MG63 (cell line): ENCODE results near the gene SLC25A26. TPM values are rescaled to one million over a fixed set of nuclear protein-coding genes. Genes with fewer than 3 reads are reported as not detected.
"Not testable (repeated sequence)": the region's sequence is repeated elsewhere in the genome, so short reads cannot be mapped to it uniquely, and the experiment has no call there.

Source experiments
- DNase-seq: peaks from one replicate; pipeline ENCODE4 v3.0.0-alpha.2; 2020
- H3K27me3 ChIP-seq: fragments of 250-450 bp; sonication (Bioruptor Pico); 2 replicates; pipeline ENCODE4 v1.5.1; 2020; ENCODE audit warnings: mild to moderate bottlenecking, moderate library complexity
- H3K36me3 ChIP-seq: fragments of 250-450 bp; sonication (Bioruptor Pico); 2 replicates; pipeline ENCODE4 v1.5.1; 2020; ENCODE audit warnings: mild to moderate bottlenecking, moderate library complexity
- H3K4me3 ChIP-seq: fragments of 250-450 bp; sonication (Bioruptor Pico); 2 replicates; pipeline ENCODE4 v1.5.1; 2020; ENCODE audit warnings: mild to moderate bottlenecking, moderate library complexity
- H3K9me3 ChIP-seq: fragments of 250-450 bp; sonication (Bioruptor Pico); 2 replicates; pipeline ENCODE4 v1.5.1; 2020; ENCODE audit warnings: mild to moderate bottlenecking, moderate library complexity
- total RNA-seq: library from RNA; depleted of rRNA; stranded (reverse); fragments of >200 nt; shearing (Covaris generic); gene quantifications from 2 replicates; pipeline ENCODE4 v1.2.3, GENCODE V29; 2014; ENCODE audit warnings: low replicate concordance

The SLC25A26 gene
- total RNA-seq, 1 experiment from 2014 or later: 16.9 TPM

DNA sequence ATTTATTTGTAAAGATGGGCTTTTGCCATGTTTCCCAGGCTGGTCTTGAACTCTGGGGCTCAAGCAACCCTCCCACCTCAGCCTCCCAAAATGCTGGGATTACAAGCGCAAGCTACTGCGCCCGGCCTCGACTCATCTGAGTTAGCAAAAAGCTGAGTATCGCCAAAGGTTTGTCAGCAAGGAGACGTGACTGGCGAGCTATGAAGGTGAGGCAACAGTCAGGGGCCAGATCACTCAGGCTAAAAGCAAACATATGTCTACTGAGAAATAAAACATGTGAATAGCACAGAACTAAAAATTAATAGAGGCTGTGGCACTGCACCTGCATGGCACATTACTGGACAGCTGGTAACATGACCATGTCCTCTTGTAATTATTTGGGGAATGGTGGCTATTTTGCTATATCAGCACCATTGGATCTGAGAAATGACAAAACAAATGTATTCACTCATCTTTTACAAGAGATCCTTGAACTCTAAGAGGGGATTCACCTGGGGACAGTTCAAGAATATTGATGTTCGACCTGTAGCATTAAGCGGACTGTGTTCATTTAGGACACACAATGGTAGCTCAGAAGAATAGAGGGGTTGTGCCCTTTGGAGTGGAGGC, 10.0 kb upstream of the SLC25A26 start:
- Histone ChIP-seq H3K36me3 (no peaks in the 10 kb centered on the region), H3K9me3 (no peaks in the 10 kb centered on the region), H3K27me3 (no peaks in the 10 kb centered on the region), H3K4me3 (no peak overlapping the region)
- DNase-seq: no peak

GRCh38 chr3:66211779-66212178, 9.0 kb upstream of the SLC25A26 start:
- Histone ChIP-seq H3K36me3 (no peaks in the 10 kb centered on the region), H3K27me3 (no peaks in the 10 kb centered on the region), H3K9me3 (no peaks in the 10 kb centered on the region), H3K4me3 (no peak overlapping the region)
- DNase-seq: no peak

DNA sequence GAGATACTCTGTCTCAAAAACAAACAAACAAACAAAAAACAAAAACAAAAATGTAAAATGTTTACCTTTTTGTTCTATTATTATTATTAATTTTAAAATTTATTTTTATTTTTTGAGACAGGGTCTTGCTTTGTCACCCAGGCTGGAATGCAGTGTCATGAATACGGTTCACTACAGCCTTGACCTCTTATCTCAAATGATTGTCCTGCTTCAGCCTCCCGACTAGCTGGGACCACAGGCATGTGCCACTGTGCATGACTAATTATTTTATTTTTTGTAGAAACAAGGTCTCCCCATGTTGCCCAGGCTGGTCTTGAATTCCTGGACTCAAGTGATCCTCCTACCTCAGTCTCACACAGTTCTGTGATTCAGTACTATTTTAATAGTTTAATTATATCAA, 5.7 kb upstream of the SLC25A26 start:
- no peaks in the 10 kb centered on the region for H3K36me3 ChIP-seq
- DNase-seq: no peak
- H3K4me3 ChIP-seq: no peak overlapping the region
- H3K27me3 ChIP-seq: no peaks in the 10 kb centered on the region; the same call in 1 of the 2 replicates
- no peaks in the 10 kb centered on the region for H3K9me3 ChIP-seq

DNA sequence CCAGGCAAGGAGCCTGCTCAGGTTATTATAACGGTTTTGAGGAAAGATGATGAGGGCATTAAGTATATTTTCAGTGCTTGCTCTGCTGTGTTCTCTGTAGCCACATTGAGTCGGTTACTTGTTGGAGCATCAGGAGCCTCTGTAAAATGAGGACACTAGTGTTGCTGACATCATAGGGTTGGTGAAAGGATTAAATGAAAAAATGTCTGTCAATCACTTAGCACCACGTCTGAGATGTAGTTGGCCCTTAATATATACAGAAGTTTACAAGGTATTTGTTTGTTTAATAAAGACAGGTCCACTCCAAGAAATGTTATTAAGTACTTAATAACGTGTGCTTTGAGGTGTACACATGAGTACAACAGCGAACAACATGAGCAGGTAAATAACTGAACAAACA, 735 bp upstream of the SLC25A26 start:
- Histone ChIP-seq H3K27me3 (no peaks in the 10 kb centered on the region; the same call in 1 of the 2 replicates), H3K9me3 (no peaks in the 10 kb centered on the region), H3K4me3 (peak overlapping the region; percentile 93), H3K36me3 (no peaks in the 10 kb centered on the region)
- no peak for DNase-seq

DNA sequence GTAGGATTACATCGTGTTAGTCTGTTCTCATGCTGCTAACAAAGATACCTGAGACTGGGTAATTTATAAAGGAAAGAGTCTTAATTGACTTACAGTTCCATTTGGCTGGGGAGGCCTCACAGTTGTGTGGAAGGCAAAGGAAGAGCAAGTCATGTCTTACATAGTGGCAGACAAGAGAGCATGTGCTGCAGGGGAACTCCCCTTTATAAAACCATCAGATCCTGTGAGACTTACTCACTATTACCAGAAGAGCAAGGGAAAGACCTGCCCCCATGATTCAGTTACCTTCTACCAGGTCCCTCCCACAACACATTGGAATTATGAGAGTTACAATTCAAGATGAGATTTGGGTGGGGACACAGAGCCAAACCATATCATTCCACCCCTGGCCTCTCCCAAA, 3.4 kb downstream of the SLC25A26 start:
- Histone ChIP-seq H3K9me3 (no peaks in the 10 kb centered on the region), H3K27me3 (no peaks in the 10 kb centered on the region), H3K36me3 (no peaks in the 10 kb centered on the region), H3K4me3 (no peak overlapping the region)
- no peak for DNase-seq

- not testable (repeated sequence) for H3K27me3 ChIP-seq, H3K9me3 ChIP-seq, H3K36me3 ChIP-seq, H3K4me3 ChIP-seq, DNase-seq
Measured at GRCh38 chr3:66226093-66226492, 5.3 kb downstream of the SLC25A26 start.

DNA sequence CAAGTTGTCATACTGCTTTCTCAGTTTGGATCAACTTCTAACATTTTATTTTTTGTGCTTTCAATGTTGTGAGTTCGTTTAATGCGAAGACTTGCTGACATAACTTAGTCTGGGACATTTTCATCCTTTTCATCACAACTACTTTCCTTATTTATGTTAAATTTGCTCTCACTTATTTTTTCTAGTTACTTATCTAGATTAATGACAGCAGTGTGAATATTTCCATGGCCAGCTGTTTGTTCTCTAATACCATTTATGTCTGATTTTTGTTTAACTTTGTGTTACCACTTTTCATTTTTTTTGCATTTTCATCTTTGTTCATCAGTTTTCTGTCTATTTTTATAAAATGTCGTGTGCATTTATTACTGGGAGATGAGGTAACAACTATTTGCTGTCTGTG, 6.2 kb downstream of the SLC25A26 start:
- no peaks in the 10 kb centered on the region for H3K27me3 ChIP-seq
- no peak for DNase-seq
- no peaks in the 10 kb centered on the region for H3K36me3 ChIP-seq
- H3K9me3 ChIP-seq: no peaks in the 10 kb centered on the region
- H3K4me3 ChIP-seq: no peak overlapping the region

DNA sequence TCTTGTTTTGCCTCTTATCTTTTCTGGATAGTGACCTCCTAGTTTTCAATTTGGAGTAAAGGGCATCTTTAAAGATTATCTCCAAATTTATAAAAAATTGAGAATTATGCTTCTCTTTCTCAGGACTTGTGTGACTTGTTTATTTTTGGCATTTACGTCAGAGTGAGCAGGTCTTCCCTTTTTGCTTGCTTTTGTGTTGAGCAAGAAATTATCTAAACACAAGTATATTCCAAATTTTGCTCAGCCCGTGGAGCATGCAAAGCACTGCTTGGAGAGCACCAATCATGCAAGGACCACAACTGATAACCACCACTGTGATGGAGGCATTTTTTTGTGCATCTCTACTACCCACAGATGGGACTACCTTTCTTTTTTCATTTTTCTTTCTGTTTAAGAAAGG, 7.1 kb downstream of the SLC25A26 start:
- Histone ChIP-seq H3K9me3 (no peaks in the 10 kb centered on the region), H3K27me3 (no peaks in the 10 kb centered on the region), H3K4me3 (no peak overlapping the region), H3K36me3 (no peaks in the 10 kb centered on the region)
- DNase-seq: no peak

GRCh38 chr3:66228707-66229106, 7.9 kb downstream of the SLC25A26 start:
- DNase-seq: no peak
- no peaks in the 10 kb centered on the region for H3K36me3 ChIP-seq

DNA sequence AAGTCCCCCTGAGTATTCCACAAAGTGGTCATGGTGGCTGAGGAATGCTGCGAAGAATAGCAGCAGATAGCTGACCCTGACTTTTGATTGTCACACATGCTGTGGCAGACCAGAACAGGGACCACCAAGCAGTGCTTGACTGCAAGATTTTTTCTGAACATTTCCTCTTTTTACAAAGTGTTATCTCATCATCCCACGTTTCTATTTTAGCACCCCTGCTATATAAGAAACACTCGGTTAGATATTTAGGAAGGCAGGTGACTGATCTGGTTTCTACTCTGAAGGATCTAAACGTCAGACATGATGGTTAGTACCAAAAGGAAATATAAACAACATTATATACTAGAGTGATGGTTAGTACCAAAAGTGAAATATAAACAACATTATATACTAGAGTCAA, 9.1 kb downstream of the SLC25A26 start:
- Histone ChIP-seq H3K36me3 (no peaks in the 10 kb centered on the region), H3K9me3 (no peaks in the 10 kb centered on the region), H3K27me3 (no peaks in the 10 kb centered on the region), H3K4me3 (no peak overlapping the region)
- DNase-seq: no peak

More at GRCh38 chr3:66228707-66229106, 7.9 kb downstream of the SLC25A26 start:
- Histone ChIP-seq H3K9me3 (no peaks in the 10 kb centered on the region), H3K4me3 (no peak overlapping the region), H3K27me3 (no peaks in the 10 kb centered on the region)

- H3K36me3 ChIP-seq: no peaks in the 10 kb centered on the region
- DNase-seq: no peak
Measured at GRCh38 chr3:66233033-66233432, 12.2 kb downstream of the SLC25A26 start.

GRCh38 chr3:66236281-66236680, 15.5 kb downstream of the SLC25A26 start:
- no peak for DNase-seq
- Histone ChIP-seq H3K36me3 (no peaks in the 10 kb centered on the region), H3K27me3 (no peaks in the 10 kb centered on the region), H3K9me3 (no peaks in the 10 kb centered on the region), H3K4me3 (no peak overlapping the region)

More at GRCh38 chr3:66233033-66233432, 12.2 kb downstream of the SLC25A26 start:
- H3K27me3 ChIP-seq: no peaks in the 10 kb centered on the region
- H3K4me3 ChIP-seq: no peak overlapping the region
- no peaks in the 10 kb centered on the region for H3K9me3 ChIP-seq

- no peaks in the 10 kb centered on the region for H3K9me3 ChIP-seq
- no peak for DNase-seq
- no peaks in the 10 kb centered on the region for H3K36me3 ChIP-seq
- H3K27me3 ChIP-seq: no peaks in the 10 kb centered on the region
- no peak overlapping the region for H3K4me3 ChIP-seq
Measured at GRCh38 chr3:66237552-66237951, 16.8 kb downstream of the SLC25A26 start.

DNA sequence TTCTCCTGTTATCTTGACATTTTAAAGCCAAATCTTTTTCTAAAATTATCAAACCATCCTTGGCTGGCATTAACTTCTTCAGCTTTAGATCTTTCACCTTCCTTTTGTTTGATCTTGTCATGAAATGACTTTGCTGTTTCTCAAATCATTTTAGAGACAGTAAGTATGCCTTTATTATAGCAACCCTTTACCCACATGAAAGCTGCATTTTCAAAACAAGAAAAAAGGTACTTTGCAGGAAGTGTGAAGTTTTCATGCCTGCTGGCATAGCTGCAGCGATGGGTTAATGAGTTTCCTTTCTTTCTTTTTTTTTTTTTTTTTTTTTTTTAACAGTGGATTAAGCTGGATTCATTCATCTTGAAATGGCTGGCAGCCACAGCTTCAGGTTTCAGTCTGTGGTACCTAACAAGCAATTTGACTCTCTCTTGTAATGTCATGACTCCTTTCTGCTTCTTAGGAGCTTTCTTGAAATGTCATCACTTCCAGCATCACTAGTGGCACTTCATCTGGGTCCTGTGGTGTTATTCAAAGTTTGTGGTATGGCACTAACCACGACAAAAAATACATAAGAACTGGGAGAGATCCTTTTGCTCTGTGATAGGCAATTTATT, 18.8 kb downstream of the SLC25A26 start:
- Histone ChIP-seq H3K4me3 (no peak overlapping the region), H3K36me3 (no peaks in the 10 kb centered on the region), H3K9me3 (no peaks in the 10 kb centered on the region), H3K27me3 (no peaks in the 10 kb centered on the region)
- no peak for DNase-seq

DNA sequence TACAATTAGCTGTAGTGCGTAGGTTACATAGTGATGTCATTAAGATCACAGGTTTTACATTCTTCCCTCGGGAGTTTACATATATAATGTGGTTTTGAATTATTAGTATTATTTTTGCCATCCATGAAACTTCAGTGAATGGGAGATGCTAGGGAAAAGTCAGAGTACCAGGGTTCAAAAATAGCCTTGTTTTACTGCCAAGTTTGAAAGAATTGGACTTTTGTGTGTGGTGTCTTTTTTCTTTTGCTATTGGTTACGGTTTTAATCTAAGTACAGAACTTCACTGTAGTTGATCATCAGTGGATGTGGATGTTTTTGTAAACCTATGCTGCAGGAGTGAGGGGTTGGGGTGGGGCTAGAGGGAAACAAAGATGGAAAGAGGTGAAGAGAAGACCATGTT, 20.7 kb downstream of the SLC25A26 start:
- H3K4me3 ChIP-seq: no peak overlapping the region
- no peaks in the 10 kb centered on the region for H3K27me3 ChIP-seq
- no peaks in the 10 kb centered on the region for H3K36me3 ChIP-seq
- DNase-seq: no peak
- no peaks in the 10 kb centered on the region for H3K9me3 ChIP-seq

DNA sequence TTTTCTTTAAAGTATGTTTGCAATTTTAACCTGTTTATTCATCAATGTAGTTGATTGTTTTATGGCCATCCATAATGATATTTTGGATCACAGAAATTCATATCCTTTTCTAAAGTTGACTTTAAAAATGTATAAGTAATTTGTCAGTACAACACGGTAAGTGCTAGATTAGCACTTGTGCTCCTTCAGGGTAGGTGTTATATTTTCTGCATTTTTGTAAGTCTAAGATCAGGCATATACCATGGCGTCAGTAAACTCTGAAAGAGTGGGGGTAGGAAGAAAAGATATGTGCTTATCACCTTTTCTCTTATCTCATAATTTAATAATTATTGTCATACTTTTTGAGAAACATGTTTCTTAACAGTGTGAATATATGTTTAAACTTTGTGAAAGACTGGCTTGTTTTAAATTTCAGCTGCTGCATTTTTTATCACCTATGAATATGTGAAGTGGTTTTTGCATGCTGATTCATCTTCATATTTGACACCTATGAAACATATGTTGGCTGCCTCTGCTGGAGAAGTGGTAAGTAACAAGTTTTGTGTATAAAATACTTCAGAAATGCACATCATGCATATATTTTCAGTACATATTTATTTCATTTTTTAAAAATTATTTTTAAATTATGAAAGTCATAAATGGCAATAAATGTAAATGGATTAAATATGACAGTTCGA, 22.1 kb downstream of the SLC25A26 start:
- Histone ChIP-seq H3K27me3 (no peaks in the 10 kb centered on the region), H3K4me3 (no peak overlapping the region), H3K36me3 (no peaks in the 10 kb centered on the region), H3K9me3 (no peaks in the 10 kb centered on the region)
- no peak for DNase-seq

DNA sequence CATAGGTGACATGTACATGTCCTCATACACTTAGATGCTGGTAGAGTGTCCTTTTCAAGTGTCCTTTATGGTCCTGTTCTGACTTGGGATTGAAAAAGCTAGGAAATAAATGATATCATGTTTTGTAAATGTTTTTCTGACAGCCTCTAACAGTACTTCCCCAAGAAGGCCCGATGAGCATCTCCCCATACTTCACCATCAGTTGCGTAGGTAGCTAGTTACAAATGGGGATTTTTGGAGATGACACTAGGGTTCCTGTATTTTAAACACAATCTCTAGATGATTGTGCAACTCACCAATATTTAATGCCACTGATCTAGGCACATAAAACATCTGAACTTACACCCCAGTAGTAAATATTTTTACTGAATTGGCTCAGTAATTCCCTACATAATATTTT, 27.8 kb downstream of the SLC25A26 start:
- no peaks in the 10 kb centered on the region for H3K36me3 ChIP-seq
- no peak overlapping the region for H3K4me3 ChIP-seq
- DNase-seq: no peak
- no peaks in the 10 kb centered on the region for H3K9me3 ChIP-seq
- no peaks in the 10 kb centered on the region for H3K27me3 ChIP-seq
